ENCODE measurements around the gene JAG1.

Gene JAG1

DNA sequence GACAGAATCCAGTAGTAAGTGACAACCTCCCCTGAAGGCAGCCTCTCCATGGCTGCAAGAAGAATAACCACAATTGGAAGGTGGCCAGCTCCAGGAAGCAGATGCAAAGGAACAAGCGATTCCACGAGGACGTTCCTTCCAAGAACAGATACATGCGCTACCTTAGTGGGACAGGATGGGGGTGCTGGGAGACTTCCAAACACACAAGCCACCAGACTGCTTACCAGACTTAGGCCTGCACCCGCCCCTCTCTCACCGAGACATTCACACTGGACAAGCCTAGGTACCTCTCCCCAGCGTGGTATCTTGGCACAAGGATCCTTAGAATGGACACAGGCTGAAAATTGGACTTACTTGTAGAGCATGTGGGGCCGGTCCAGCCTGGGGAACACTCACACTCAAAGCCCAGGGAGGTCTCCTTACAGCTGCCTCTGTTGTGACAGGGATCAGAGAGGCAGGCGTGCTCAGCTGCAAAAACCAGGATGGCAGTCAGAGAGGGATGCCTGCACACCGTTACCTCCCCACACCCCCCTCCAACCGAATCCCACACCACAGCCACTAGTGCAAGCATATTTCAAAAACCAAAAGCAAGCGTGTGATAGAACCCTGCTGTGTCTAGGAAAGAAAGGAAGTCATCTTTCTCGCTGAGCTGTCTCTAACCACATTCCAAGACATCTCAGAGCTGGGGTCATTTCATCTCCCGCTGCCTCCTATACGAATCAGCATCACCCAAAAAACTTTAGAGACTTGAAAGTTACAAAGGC, 22.4 kb downstream of the JAG1 start:
- no peaks in the 10 kb centered on the region for H3K9me2 ChIP-seq (replicated peaks; ENCODE audit: insufficient read depth, low read length)
- no peaks in the 10 kb centered on the region for H3K27me3 ChIP-seq (ENCODE audit: low read length)
- H3K27ac ChIP-seq (ENCODE audit: low read depth, low read length) = no peak overlapping the region
- H3K79me2 ChIP-seq (ENCODE audit: insufficient read depth, low read length) = no peaks in the 10 kb centered on the region
- H3K4me3 ChIP-seq (ENCODE audit: insufficient read depth, low read length, poor library complexity, severe bottlenecking) = no peak overlapping the region
- no peak overlapping the region for H2AFZ ChIP-seq (ENCODE audit: low read depth, low read length, severe bottlenecking)
- no peaks in the 10 kb centered on the region for H3K36me3 ChIP-seq (ENCODE audit: low read length)
- H3K9ac ChIP-seq (ENCODE audit: low read length) = no peak overlapping the region
- TF ChIP-seq EZH2phosphoT487 (conservative IDR thresholded peaks at IDR 0.05; ENCODE audit: low read length) (no peak), CTCF (IDR thresholded peaks at IDR 0.05; ENCODE audit: insufficient read depth, low read length, poor library complexity, severe bottlenecking) (no peak)
- H4K20me1 ChIP-seq (ENCODE audit: low read depth, low read length) = no peaks in the 10 kb centered on the region
- H3K9me3 ChIP-seq (ENCODE audit: insufficient read depth, low read length) = no peaks in the 10 kb centered on the region
- no peak overlapping the region for H3K4me2 ChIP-seq (ENCODE audit: low read depth, low read length, poor library complexity, severe bottlenecking)
- no peaks in the 10 kb centered on the region for H3F3A ChIP-seq (ENCODE audit: insufficient read depth)

DNA sequence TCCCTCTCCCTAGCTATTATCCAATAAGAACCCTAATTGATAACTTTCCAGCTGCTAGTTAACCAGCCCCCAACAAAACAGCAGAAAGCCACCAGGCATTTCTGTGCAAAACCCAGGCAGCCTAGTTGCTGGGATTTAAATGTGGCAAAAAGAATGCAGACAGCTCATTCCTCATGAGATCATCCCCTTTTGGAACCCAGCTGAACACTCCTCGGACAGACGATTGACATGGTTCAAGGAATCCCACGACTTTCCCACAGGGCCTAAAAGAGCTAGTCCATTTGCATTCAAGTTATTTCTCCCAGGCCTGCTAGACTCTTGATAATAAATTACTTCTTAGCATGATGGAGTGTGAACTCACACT, 24.0 kb downstream of the JAG1 start:
- H2AFZ ChIP-seq (ENCODE audit: low read depth, low read length, severe bottlenecking) = no peak overlapping the region
- H3K4me2 ChIP-seq (ENCODE audit: low read depth, low read length, poor library complexity, severe bottlenecking) = no peak overlapping the region
- no peak for TF ChIP-seq EZH2phosphoT487 (conservative IDR thresholded peaks at IDR 0.05; ENCODE audit: low read length)
- TF ChIP-seq CTCF (IDR thresholded peaks at IDR 0.05; ENCODE audit: insufficient read depth, low read length, poor library complexity, severe bottlenecking) = no peak
- H3K79me2 ChIP-seq (ENCODE audit: insufficient read depth, low read length) = no peaks in the 10 kb centered on the region
- no peaks in the 10 kb centered on the region for H4K20me1 ChIP-seq (ENCODE audit: low read depth, low read length)
- no peaks in the 10 kb centered on the region for H3K9me2 ChIP-seq (replicated peaks; ENCODE audit: insufficient read depth, low read length)
- H3K36me3 ChIP-seq (ENCODE audit: low read length) = no peaks in the 10 kb centered on the region
- no peak overlapping the region for H3K4me3 ChIP-seq (ENCODE audit: insufficient read depth, low read length, poor library complexity, severe bottlenecking)
- H3K9me3 ChIP-seq (ENCODE audit: insufficient read depth, low read length) = no peaks in the 10 kb centered on the region
- no peak overlapping the region for H3K9ac ChIP-seq (ENCODE audit: low read length)
- H3K27me3 ChIP-seq (ENCODE audit: low read length) = no peaks in the 10 kb centered on the region
- H3K27ac ChIP-seq (ENCODE audit: low read depth, low read length) = no peak overlapping the region
- H3F3A ChIP-seq (ENCODE audit: insufficient read depth) = no peaks in the 10 kb centered on the region

GRCh38 chr20:10649080-10649796, 24.6 kb downstream of the JAG1 start:
- no peak overlapping the region for H2AFZ ChIP-seq (ENCODE audit: low read depth, low read length, severe bottlenecking)
- H3K4me2 ChIP-seq (ENCODE audit: low read depth, low read length, poor library complexity, severe bottlenecking) = no peak overlapping the region
- no peaks in the 10 kb centered on the region for H3K79me2 ChIP-seq (ENCODE audit: insufficient read depth, low read length)
- H3K9ac ChIP-seq (ENCODE audit: low read length) = no peak overlapping the region
- H3K27ac ChIP-seq (ENCODE audit: low read depth, low read length) = no peak overlapping the region
- H3K36me3 ChIP-seq (ENCODE audit: low read length) = no peaks in the 10 kb centered on the region
- no peaks in the 10 kb centered on the region for H3K9me2 ChIP-seq (replicated peaks; ENCODE audit: insufficient read depth, low read length)
- no peaks in the 10 kb centered on the region for H3K9me3 ChIP-seq (ENCODE audit: insufficient read depth, low read length)
- H3K27me3 ChIP-seq (ENCODE audit: low read length) = no peaks in the 10 kb centered on the region
- TF ChIP-seq CTCF (IDR thresholded peaks at IDR 0.05; ENCODE audit: insufficient read depth, low read length, poor library complexity, severe bottlenecking) (no peak), EZH2phosphoT487 (conservative IDR thresholded peaks at IDR 0.05; ENCODE audit: low read length) (no peak)
- no peaks in the 10 kb centered on the region for H4K20me1 ChIP-seq (ENCODE audit: low read depth, low read length)
- no peaks in the 10 kb centered on the region for H3F3A ChIP-seq (ENCODE audit: insufficient read depth)
- no peak overlapping the region for H3K4me3 ChIP-seq (ENCODE audit: insufficient read depth, low read length, poor library complexity, severe bottlenecking)

Measured in SU-DHL-6 (cell line).